ENCODE data around the gene NBEAL2.

The NBEAL2 gene

DNA sequence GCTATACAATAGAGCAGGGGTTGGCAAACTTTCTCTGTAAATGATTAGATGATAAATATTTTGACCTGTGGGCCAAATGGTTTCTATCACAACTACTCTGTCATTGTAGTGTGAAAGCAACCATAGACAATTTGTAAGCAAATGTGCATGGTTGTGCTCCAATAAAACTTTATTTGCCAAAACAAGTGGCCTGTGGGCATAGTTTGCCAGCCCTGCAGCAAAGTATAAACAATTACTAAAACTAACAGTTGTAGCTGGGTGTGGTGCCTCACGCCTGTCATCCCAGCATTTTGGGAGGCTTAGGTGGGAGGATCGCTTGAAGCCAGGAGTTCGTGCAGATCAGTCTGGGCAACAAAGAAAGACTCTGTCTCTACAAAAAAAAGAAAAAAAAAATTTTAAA, 61.6 kb downstream of the NBEAL2 start:
- no peak for ATAC-seq
- TF ChIP-seq CSDC2 (CRISPR knock-in tag; IDR thresholded peaks at IDR 0.05): no peak
- TF ChIP-seq TCF4 (CRISPR knock-in tag; IDR thresholded peaks at IDR 0.05; ENCODE audit: borderline replicate concordance): no peak
- TF ChIP-seq, protein P1, sequence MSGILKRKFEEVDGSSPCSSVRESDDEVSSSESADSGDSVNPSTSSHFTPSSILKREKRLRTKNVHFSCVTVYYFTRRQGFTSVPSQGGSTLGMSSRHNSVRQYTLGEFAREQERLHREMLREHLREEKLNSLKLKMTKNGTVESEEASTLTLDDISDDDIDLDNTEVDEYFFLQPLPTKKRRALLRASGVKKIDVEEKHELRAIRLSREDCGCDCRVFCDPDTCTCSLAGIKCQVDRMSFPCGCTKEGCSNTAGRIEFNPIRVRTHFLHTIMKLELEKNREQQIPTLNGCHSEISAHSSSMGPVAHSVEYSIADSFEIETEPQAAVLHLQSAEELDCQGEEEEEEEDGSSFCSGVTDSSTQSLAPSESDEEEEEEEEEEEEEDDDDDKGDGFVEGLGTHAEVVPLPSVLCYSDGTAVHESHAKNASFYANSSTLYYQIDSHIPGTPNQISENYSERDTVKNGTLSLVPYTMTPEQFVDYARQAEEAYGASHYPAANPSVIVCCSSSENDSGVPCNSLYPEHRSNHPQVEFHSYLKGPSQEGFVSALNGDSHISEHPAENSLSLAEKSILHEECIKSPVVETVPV (CRISPR knock-in tag; IDR thresholded peaks at IDR 0.05): no peak
- no peak for TF ChIP-seq ZC3H10 (CRISPR knock-in tag; IDR thresholded peaks at IDR 0.05)
- TF ChIP-seq ISL1 (CRISPR knock-in tag; IDR thresholded peaks at IDR 0.05): no peak
- TF ChIP-seq, protein P2, sequence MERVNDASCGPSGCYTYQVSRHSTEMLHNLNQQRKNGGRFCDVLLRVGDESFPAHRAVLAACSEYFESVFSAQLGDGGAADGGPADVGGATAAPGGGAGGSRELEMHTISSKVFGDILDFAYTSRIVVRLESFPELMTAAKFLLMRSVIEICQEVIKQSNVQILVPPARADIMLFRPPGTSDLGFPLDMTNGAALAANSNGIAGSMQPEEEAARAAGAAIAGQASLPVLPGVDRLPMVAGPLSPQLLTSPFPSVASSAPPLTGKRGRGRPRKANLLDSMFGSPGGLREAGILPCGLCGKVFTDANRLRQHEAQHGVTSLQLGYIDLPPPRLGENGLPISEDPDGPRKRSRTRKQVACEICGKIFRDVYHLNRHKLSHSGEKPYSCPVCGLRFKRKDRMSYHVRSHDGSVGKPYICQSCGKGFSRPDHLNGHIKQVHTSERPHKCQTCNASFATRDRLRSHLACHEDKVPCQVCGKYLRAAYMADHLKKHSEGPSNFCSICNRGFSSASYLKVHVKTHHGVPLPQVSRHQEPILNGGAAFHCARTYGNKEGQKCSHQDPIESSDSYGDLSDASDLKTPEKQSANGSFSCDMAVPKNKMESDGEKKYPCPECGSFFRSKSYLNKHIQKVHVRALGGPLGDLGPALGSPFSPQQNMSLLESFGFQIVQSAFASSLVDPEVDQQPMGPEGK (CRISPR knock-in tag; IDR thresholded peaks at IDR 0.05; ENCODE audit: borderline replicate concordance): no peak
- no peak for TF ChIP-seq ESRRG (CRISPR knock-in tag; IDR thresholded peaks at IDR 0.05)
- TF ChIP-seq SNAI2 (CRISPR knock-in tag; IDR thresholded peaks at IDR 0.05): no peak

DNA sequence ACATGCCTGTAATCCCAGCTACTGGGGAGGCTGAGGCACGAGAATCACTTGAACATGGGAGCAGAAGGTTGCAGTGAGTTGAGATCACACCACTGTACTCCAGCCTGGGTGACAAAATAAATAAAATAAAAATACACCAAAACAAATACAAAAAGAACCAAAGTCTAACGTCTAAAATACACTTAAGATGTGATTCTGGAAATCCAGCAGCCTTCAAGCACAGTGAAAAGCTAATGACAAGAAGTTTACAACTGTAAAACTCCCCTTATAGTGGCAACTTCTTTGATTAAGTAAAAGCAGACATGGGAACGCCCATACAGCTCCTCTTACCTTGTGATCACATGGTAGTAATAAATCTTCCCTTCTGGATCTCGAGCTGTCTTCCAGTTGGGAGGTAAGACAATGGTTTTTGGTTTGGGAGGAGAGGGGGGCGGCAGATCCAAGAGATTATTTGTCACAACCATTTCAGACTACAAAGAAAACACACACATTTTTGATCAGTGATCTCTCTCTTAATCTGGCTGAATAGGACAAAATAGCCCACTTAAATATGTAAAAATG, 62.8 kb downstream of the NBEAL2 start:
- TF ChIP-seq, protein P2 (CRISPR knock-in tag; IDR thresholded peaks at IDR 0.05; ENCODE audit: borderline replicate concordance): no peak
- no peak for TF ChIP-seq ZNF565 (CRISPR knock-in tag; conservative IDR thresholded peaks at IDR 0.05; ENCODE audit: low read depth)
- TF ChIP-seq OSR1 (CRISPR knock-in tag; IDR thresholded peaks at IDR 0.05): no peak
- ATAC-seq: no peak

DNA sequence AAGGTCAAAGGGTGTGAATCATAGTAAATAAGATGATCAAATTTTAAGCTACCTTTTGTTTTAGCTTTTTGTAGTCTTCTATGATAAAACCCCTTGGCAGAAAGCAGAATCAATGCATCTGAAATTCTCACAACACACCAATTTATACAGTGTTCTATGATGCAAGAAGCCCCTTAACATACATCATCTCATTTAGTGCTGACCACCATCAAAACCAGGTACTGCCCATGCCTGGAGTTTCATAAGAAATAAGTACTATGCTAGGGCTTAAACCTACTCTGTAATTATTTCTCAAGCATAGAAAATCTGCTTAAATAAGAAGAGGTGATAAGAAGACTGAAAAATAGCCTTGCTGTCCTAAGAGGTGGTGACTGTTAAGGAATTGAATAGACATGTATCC, 67.6 kb downstream of the NBEAL2 start:
- TF ChIP-seq ZC3H10 (CRISPR knock-in tag; IDR thresholded peaks at IDR 0.05) (no peak), PPARA (CRISPR knock-in tag; IDR thresholded peaks at IDR 0.05; ENCODE audit: borderline replicate concordance) (no peak), CSDC2 (CRISPR knock-in tag; IDR thresholded peaks at IDR 0.05) (no peak), ISL1 (CRISPR knock-in tag; IDR thresholded peaks at IDR 0.05) (no peak), ARNTL (CRISPR knock-in tag; IDR thresholded peaks at IDR 0.05; ENCODE audit: borderline replicate concordance, low read depth) (no peak), ZFP3 (CRISPR knock-in tag; IDR thresholded peaks at IDR 0.05) (no peak), ZFP30 (CRISPR knock-in tag; IDR thresholded peaks at IDR 0.05) (no peak), TCF4 (CRISPR knock-in tag; IDR thresholded peaks at IDR 0.05; ENCODE audit: borderline replicate concordance) (no peak), BACH2 (CRISPR knock-in tag; IDR thresholded peaks at IDR 0.05; ENCODE audit: borderline replicate concordance) (no peak), OSR1 (CRISPR knock-in tag; IDR thresholded peaks at IDR 0.05) (no peak), RARB (CRISPR knock-in tag; IDR thresholded peaks at IDR 0.05) (no peak), GLIS3 (CRISPR knock-in tag; IDR thresholded peaks at IDR 0.05) (no peak), ZNF8 (CRISPR knock-in tag; IDR thresholded peaks at IDR 0.05) (no peak), ZNF70 (CRISPR knock-in tag; IDR thresholded peaks at IDR 0.05) (no peak), ZNF565 (CRISPR knock-in tag; conservative IDR thresholded peaks at IDR 0.05; ENCODE audit: low read depth) (no peak)
- TF ChIP-seq, protein P3, sequence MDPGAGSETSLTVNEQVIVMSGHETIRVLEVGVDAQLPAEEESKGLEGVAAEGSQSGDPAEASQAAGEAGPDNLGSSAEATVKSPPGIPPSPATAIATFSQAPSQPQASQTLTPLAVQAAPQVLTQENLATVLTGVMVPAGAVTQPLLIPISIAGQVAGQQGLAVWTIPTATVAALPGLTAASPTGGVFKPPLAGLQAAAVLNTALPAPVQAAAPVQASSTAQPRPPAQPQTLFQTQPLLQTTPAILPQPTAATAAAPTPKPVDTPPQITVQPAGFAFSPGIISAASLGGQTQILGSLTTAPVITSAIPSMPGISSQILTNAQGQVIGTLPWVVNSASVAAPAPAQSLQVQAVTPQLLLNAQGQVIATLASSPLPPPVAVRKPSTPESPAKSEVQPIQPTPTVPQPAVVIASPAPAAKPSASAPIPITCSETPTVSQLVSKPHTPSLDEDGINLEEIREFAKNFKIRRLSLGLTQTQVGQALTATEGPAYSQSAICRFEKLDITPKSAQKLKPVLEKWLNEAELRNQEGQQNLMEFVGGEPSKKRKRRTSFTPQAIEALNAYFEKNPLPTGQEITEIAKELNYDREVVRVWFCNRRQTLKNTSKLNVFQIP (CRISPR knock-in tag; IDR thresholded peaks at IDR 0.05; ENCODE audit: borderline replicate concordance, low read depth): no peak
- TF ChIP-seq, protein P2 (CRISPR knock-in tag; IDR thresholded peaks at IDR 0.05; ENCODE audit: borderline replicate concordance): no peak
- TF ChIP-seq, protein P4, sequence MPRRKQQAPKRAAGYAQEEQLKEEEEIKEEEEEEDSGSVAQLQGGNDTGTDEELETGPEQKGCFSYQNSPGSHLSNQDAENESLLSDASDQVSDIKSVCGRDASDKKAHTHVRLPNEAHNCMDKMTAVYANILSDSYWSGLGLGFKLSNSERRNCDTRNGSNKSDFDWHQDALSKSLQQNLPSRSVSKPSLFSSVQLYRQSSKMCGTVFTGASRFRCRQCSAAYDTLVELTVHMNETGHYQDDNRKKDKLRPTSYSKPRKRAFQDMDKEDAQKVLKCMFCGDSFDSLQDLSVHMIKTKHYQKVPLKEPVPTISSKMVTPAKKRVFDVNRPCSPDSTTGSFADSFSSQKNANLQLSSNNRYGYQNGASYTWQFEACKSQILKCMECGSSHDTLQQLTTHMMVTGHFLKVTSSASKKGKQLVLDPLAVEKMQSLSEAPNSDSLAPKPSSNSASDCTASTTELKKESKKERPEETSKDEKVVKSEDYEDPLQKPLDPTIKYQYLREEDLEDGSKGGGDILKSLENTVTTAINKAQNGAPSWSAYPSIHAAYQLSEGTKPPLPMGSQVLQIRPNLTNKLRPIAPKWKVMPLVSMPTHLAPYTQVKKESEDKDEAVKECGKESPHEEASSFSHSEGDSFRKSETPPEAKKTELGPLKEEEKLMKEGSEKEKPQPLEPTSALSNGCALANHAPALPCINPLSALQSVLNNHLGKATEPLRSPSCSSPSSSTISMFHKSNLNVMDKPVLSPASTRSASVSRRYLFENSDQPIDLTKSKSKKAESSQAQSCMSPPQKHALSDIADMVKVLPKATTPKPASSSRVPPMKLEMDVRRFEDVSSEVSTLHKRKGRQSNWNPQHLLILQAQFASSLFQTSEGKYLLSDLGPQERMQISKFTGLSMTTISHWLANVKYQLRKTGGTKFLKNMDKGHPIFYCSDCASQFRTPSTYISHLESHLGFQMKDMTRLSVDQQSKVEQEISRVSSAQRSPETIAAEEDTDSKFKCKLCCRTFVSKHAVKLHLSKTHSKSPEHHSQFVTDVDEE (CRISPR knock-in tag; IDR thresholded peaks at IDR 0.05): no peak
- no peak for ATAC-seq
